GM10847 (cell line): ENCODE measurements around the gene UQCC2.

ENCODE experiments used
- POLR2A ChIP-seq: IDR thresholded peaks from 2 replicates; pipeline ENCODE4 v1.6.1; 2011; ENCODE audit not compliant: insufficient read length; ENCODE audit errors: extremely low read depth

The UQCC2 gene

GRCh38 chr6:33732817-33733708 lies 21.6 kb upstream of the UQCC2 start:
- no peak for TF ChIP-seq POLR2A

DNA sequence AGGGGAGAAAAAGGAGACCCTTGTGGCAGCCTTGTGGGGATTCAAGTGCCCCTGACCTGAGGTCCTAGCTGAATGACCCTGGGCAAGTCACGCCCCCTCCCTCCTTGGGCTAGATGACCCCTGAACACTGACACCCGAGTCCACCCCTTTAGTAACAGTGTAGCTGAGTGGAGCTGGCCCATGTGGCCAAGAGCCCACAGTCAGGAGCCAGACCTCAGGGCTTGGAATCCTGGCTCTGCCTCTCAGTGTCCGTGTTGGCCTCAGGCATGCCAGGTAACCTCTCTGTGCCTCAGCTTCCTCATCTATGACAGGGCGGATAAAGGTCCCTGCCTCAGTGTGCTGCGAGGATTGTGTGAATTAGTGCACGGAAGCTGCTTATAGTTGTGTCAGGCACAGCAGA lies 20.9 kb upstream of the UQCC2 start:
- TF ChIP-seq POLR2A: no peak

DNA sequence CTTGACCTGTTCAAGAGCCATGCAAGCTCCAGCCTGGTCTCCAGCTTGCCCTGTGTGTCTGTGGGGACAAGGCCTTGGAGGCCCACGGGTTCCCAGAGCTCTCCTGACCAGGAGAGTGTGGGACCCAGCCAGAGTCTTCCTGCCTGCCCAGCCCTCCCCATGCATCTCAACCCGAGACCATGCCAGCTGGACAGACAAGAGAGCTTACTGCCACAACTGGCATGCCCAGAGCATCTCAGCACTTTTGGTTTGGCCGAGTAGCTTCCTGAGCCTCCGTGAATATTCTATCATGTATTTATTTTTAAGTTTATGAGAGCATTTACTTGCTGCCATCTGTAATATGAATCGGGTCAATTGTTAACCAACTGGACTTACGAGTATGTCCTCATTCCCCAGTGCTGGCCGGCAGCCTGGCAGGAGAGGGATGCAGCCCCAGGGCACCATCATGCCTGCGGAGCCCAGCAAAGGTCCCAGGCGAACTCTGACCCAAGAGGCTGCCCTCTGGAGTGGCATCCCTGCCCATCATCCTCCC lies 20.3 kb upstream of the UQCC2 start:
- no peak for TF ChIP-seq POLR2A

DNA sequence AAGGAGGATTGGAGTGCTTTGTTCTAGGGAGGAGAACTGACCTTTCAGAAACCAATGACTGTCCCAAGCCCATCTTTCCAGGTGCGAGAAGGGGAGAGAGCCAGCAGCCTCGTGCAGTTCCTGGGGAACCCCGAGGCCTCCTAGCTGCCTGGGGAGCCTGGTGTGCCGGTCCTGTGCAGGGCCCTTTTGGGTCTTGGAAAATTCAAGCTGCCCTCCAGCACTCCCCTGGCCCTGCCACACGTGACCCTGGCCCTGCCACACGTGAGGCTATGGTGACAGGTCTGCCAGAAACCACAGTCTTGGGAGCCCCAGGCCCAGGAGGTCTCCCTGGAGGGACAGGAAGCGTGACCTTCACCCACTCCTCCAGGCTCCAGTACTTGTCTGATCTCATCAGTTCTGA lies 19.5 kb upstream of the UQCC2 start:
- no peak for TF ChIP-seq POLR2A

DNA sequence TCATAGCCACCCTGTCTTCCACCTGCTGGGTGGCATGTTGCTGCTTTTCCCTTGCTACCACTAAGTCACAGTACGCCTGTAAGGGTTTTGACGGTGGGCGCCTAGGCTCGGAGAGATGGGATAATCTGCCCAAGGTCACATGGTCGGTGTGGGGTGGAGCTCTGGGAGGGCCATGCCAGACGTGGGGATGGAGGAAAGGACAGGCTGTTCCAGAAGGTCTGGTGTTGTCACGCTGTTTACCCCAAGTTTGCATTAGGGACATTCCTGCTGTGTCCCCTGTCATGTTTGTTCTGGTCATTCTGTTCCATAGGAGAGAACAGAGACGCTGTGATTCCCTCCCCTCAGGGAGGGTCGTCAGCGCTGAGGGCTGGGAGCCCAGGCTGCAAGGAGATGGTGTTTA lies 19.1 kb upstream of the UQCC2 start:
- TF ChIP-seq POLR2A: no peak

DNA sequence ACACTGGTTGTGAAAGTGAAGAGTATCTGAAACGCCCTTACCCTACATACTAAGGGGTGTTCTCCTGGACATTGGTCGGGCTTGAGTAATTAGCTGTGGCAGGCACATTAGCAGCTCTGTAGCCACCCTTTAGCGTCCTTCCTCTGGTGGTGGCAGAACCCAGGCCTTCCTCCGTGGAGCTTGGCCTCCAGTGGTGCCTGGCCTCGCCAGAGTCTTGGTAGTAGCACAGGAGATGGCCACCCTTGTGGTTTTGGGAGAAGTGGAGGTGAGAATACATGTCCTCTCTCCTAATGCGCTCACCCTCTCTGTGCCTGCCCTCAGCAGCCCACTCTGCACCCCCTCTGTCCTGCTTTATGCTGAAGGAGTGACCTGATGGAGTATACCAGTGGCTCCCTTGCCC lies 17.6 kb upstream of the UQCC2 start:
- TF ChIP-seq POLR2A: no peak

DNA sequence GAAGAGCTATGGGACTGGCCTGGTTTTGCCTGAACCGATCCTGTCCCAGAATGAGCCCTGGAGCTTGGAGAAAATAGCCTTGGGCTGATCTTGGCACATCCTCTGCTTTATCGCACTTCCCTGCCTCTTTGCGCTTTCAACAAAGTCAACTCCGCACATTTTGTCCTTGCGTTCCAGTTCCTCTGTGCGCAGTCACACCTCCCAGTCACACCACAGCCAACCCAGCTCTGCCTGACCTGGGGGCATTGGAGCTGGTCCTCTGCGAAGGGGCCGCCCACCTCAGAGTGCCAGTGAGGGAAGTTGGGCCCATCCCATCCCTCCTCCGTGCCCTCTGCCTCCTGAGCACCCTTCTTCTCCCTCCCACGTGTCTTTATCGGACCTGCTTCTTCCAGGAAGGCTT lies 16.9 kb upstream of the UQCC2 start:
- TF ChIP-seq POLR2A: no peak

DNA sequence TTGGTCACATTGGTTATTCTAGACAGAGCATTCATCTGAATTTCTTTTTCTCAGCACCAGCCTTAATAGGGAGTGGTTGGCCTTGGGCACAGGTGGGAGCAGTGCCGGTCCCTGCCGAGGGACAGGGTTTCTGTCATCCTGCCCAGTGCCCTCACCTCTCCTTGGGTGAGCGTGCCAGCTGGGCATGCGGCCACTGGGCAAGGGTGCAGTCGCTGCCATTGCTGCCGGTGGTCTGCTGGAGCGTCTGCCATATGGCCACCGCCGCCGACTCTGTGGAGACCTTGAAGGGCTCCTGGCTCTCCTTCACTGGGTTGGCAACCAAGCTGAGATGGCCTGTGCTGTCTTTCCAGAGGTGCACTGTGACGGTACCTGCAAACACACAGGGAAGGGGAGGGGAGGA lies 16.4 kb upstream of the UQCC2 start:
- TF ChIP-seq POLR2A: no peak

GRCh38 chr6:33727126-33727525 lies 15.6 kb upstream of the UQCC2 start:
- no peak for TF ChIP-seq POLR2A

DNA sequence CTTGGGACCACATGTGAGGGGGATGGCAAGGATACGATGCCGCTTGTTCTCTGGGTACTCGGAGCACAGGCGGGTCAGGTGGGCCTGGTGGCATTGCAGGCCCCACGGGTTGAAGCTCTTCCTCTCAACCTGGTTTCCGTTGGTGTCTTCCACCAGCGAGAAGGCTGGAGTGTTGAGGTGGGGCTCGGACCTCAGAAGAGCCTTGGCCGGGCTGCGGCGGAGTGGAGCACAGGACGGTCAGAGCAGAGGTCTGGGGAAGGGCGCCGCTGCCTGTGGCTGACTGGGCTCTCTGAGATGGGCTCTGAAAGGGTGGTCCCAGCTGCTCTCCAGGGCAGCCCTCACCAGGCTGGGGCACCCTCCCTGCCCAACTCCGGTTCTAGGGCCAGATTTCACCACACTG lies 15.2 kb upstream of the UQCC2 start:
- no peak for TF ChIP-seq POLR2A

DNA sequence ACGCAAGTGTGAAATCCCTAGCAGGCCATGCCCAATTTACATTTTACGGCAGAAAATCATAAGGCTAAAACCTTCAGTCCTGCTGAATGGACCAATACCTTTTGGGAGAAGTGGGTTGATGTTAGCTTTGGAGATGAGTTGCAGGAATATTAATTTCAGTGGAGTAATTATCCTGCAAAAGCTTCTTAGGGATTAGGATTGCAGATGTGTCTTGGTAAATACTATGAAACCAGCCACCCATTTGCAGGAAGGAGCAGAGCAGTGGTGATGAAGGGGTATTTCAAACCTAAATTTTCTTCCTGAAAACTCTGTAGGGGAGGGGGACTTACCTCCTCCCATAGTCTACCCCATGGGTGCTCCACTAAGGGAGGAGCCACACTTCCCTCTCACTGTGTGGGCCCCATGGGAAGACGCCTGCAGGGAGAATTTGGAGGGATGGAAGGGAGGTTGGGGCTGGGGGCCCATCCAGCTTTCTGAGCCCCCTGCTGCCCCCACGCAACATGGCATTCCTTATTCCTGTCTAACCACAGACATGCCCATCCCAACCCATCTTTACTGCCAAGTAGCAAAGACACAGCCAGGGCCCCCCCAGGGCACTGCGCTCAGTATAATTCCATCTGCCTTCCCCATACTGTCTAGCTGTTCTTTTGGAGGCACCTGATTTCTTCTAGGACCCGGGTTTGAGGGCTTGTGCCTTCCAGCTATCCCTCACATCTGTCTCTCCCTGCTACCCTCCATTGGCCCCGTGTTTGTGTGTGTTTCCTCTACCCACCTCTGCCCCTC lies 14.6 kb upstream of the UQCC2 start:
- TF ChIP-seq POLR2A: no peak

GRCh38 chr6:33725222-33725621 lies 13.7 kb upstream of the UQCC2 start:
- TF ChIP-seq POLR2A: no peak

DNA sequence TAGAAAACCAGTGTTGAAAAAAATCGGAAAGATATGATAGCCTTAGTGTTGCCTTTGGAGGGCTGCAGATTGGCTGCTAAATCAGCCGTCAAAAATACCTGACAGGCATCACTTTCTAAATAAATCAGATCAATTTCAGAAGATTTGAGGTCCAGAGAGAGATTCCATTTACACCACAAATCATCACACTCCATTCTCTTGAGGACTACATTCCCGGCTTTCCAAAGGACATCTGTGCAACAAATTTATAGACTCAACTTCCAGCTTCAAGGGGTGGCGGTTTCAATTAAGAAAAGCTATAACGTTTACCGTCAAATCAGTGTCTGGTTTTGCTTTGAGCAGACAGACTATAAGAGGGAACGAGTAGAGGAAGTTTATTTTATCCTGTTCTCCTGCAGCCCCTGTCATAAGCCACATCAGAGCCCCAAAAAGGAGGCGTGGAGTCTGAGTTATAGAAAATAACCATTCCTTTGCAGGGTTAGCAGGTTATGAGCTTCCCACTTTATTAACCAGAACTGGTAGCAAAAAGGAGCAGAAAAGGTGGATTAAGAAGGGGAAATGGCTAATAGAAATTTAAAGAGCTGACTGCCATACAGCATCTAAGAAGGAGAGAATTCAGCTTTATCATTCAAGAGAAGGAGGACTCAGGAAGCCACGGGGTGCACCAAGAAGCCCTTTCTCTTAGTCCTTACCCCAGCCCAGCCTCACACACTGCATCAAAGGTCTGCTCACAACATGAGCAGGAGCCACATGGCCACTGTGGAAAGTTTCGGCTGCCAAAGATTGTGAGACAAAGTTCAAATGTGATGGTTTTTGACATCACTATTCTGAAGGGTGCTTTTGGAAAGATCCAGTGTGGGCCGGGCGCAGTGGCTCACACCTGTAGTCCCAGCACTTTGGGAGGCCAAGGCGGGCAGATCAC lies 12.9 kb upstream of the UQCC2 start:
- TF ChIP-seq POLR2A: no peak

DNA sequence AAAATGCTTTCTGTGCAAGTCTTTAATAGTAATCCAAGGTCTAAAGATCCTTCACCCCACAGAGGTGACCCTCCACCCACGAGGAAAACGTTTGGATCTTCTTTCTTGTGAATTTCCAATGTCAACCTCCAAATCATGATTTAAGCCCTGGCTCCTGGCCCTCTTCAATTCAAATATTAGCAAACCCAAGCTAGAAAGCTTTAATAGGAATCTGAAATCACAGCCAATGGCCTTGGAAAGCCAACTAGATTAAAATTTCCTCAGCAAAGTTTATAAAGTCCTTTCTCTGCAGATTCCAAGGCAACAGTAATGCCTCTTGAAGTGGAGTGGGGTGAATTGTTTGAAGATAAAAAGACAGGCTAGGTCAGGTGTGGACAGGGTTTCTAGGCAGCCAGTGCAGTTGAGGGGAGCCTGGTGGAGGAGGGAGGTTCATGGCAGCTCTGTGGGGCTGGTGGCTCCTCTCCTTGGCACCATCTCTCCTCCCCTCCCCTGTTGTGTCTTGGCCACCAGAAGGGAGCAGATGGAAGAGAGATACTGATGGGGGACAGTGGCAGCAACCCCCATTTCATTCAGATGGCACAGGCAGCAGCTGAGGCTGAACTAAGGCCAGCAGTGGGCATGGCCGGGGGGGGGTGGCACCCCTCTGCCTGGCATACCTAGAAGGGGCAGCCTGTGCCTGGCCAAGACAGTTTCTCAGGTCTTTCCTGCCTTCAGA lies 12.0 kb upstream of the UQCC2 start:
- no peak for TF ChIP-seq POLR2A
